ENCODE results near the gene RNU5D-1. TPM values are rescaled to one million over a fixed set of nuclear protein-coding genes. Genes with fewer than 3 reads are reported as not detected.

Gene RNU5D-1
- total and polyA plus RNA-seq, 2 donors (not counting 1 experiment from before 2014, with no cell fraction given) = not detected

GRCh38 chr1:44688760-44689446 lies 42.1 kb downstream of the RNU5D-1 start:
- Histone ChIP-seq H3K27ac (ENCODE audit: low read length in 2 of 2) (no peak overlapping the region), H3K4me3 (ENCODE audit: control extremely low read depth in 1 of 5, extremely low read depth in 1 of 5, insufficient read depth in 1 of 5, low read depth in 2 of 5, low read length in 4 of 5) (no peak overlapping the region), H2AFZ (ENCODE audit: insufficient read depth, low read depth, low read length, poor library complexity, severe bottlenecking) (no peak overlapping the region), H3K4me1 (ENCODE audit: control insufficient read depth in 2 of 2, insufficient read depth in 2 of 2, low read length in 2 of 2) (peaks cover 6% of the 10 kb centered on the region in 2 donors), H3K4me2 (replicated peaks; ENCODE audit: low read depth, low read length, poor library complexity, severe bottlenecking) (no peak overlapping the region), H4K20me1 (ENCODE audit: control insufficient read depth, insufficient read depth, low read length, poor library complexity, severe bottlenecking) (no peaks in the 10 kb centered on the region), H3K36me3 (replicated peaks in 1 of 2; ENCODE audit: control extremely low read depth in 1 of 2, control insufficient read depth in 1 of 2, extremely low read depth in 1 of 2, insufficient read depth in 2 of 2, low read length in 1 of 2) (no peaks in the 10 kb centered on the region), H3K27me3 (replicated peaks in 1 of 4; ENCODE audit: control extremely low read depth in 1 of 4, control insufficient read depth in 3 of 4, insufficient read depth in 4 of 4, low read length in 3 of 4) (no peaks in the 10 kb centered on the region), H3K9me3 (ENCODE audit: control extremely low read depth in 1 of 3, control insufficient read depth in 2 of 3, insufficient read depth in 1 of 3, low read length in 2 of 3) (no peaks in the 10 kb centered on the region), H3K79me2 (ENCODE audit: control insufficient read depth, insufficient read depth, low read length) (no peaks in the 10 kb centered on the region), H3K9ac (ENCODE audit: low read length) (no peak overlapping the region)
- over 99% methylated on average over 12 of the region's 12 CpGs for WGBS (ENCODE audit: insufficient coverage)
- POLR2A ChIA-PET = no interaction called here
- intact Hi-C loops (cut with micrococcal nuclease) = no loop called here
- CTCF ChIA-PET = interaction anchor here (0.6 kb wide), 1 partner anchor 1585 kb away, joined by 5 read pairs; no protein-coding TSS in a partner anchor
- Mint-ChIP-seq H3K4me1 (peaks cover 16% of the 10 kb centered on the region), H3K27ac (no peak overlapping the region), H3K9me3 (ENCODE audit: insufficient read depth) (no peaks in the 10 kb centered on the region), H3K27me3 (no peaks in the 10 kb centered on the region), H3K4me3 (no peak overlapping the region)
- DNase-seq = no peak
- no peak for ATAC-seq (ENCODE audit: low read depth)
- no peak for TF ChIP-seq EZH2 (IDR thresholded peaks at IDR 0.05; ENCODE audit: borderline replicate concordance, insufficient read depth, low read depth, low read length, poor library complexity, severe bottlenecking)
- TF ChIP-seq CTCF (IDR thresholded peaks at IDR 0.05) = no peak

DNA sequence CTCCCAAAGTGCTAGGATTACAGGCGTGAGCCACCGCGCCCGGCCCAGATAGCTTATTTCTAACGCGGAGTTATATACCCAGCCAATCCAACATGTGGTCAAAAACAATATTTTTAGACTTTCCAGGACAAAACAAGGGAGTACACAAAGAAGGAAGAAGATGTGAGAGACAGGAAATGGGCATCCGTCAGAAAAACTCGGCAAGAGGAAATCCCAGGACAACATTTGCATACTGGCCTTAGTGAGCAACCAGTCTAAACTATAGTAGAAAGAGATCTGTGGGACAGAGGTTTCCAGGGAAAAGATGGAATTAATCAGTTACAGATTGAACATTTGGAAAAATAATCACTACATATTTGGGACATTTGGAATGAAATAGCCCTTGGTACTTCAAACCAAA lies 45.1 kb downstream of the RNU5D-1 start:
- Mint-ChIP-seq H3K27ac (no peak overlapping the region), H3K27me3 (no peaks in the 10 kb centered on the region), H3K4me3 (no peak overlapping the region), H3K9me3 (ENCODE audit: insufficient read depth) (no peaks in the 10 kb centered on the region), H3K4me1 (peaks cover 12% of the 10 kb centered on the region)
- no peak overlapping the region for H3K9ac ChIP-seq (ENCODE audit: low read length)
- DNase-seq = no peak
- H3K4me1 ChIP-seq (ENCODE audit: control insufficient read depth in 2 of 2, insufficient read depth in 2 of 2, low read length in 2 of 2) = peaks cover 6% of the 10 kb centered on the region in 2 donors
- H3K4me2 ChIP-seq (replicated peaks; ENCODE audit: low read depth, low read length, poor library complexity, severe bottlenecking) = no peak overlapping the region
- no peak for ATAC-seq (ENCODE audit: low read depth)
- no peaks in the 10 kb centered on the region for H3K79me2 ChIP-seq (ENCODE audit: control insufficient read depth, insufficient read depth, low read length)
- no peak overlapping the region for H3K27ac ChIP-seq (ENCODE audit: low read length in 2 of 2)
- 50% methylated on average over 2 of the region's 8 CpGs for WGBS (ENCODE audit: insufficient coverage)
- no peaks in the 10 kb centered on the region for H3K9me3 ChIP-seq (ENCODE audit: control extremely low read depth in 1 of 3, control insufficient read depth in 2 of 3, insufficient read depth in 1 of 3, low read length in 2 of 3)
- H2AFZ ChIP-seq (ENCODE audit: insufficient read depth, low read depth, low read length, poor library complexity, severe bottlenecking) = no peak overlapping the region
- intact Hi-C loops (cut with micrococcal nuclease) = no loop called here
- POLR2A ChIA-PET = interaction anchor here (0.7 kb wide), 1 partner anchor 31 kb away, joined by 3 read pairs; no protein-coding TSS in a partner anchor
- no peaks in the 10 kb centered on the region for H3K27me3 ChIP-seq (replicated peaks in 1 of 4; ENCODE audit: control extremely low read depth in 1 of 4, control insufficient read depth in 3 of 4, insufficient read depth in 4 of 4, low read length in 3 of 4)
- H4K20me1 ChIP-seq (ENCODE audit: control insufficient read depth, insufficient read depth, low read length, poor library complexity, severe bottlenecking) = no peaks in the 10 kb centered on the region
- no peak overlapping the region for H3K4me3 ChIP-seq (ENCODE audit: control extremely low read depth in 1 of 5, extremely low read depth in 1 of 5, insufficient read depth in 1 of 5, low read depth in 2 of 5, low read length in 4 of 5)
- no peaks in the 10 kb centered on the region for H3K36me3 ChIP-seq (replicated peaks in 1 of 2; ENCODE audit: control extremely low read depth in 1 of 2, control insufficient read depth in 1 of 2, extremely low read depth in 1 of 2, insufficient read depth in 2 of 2, low read length in 1 of 2)
- TF ChIP-seq EZH2 (IDR thresholded peaks at IDR 0.05; ENCODE audit: borderline replicate concordance, insufficient read depth, low read depth, low read length, poor library complexity, severe bottlenecking) = no peak
- TF ChIP-seq CTCF (IDR thresholded peaks at IDR 0.05) = no peak
- CTCF ChIA-PET = interaction anchor here (1.0 kb wide), 1 partner anchor 23 kb away, joined by 3 read pairs; no protein-coding TSS in a partner anchor
